HUES48 (cell line): ENCODE data around the gene BIRC5.
"Not testable (repeated sequence)": the region's sequence is repeated elsewhere in the genome, so short reads cannot be mapped to it uniquely, and the experiment has no call there.

Experiments used
- H3K27ac ChIP-seq: one replicate; pipeline ENCODE4 v1.7.0; 2013; ENCODE audit warnings: low read depth, low read length, inconsistent platforms
- H3K27me3 ChIP-seq: 2 replicates; pipeline ENCODE4 v1.6.1; 2013; ENCODE audit warnings: mild to moderate bottlenecking, low read length; ENCODE audit not compliant: control insufficient read depth, insufficient read depth
- H3K36me3 ChIP-seq: 2 replicates; pipeline ENCODE4 v1.6.1; 2013; ENCODE audit warnings: low read length; ENCODE audit not compliant: control insufficient read depth, insufficient read depth
- H3K4me1 ChIP-seq: 2 replicates; pipeline ENCODE4 v1.6.1; 2013; ENCODE audit warnings: mild to moderate bottlenecking, low read length; ENCODE audit not compliant: control insufficient read depth, insufficient read depth
- H3K4me3 ChIP-seq: 2 replicates; pipeline ENCODE4 v1.5.1; 2013; ENCODE audit warnings: mild to moderate bottlenecking, low read depth, low read length
- H3K9ac ChIP-seq: 2 replicates; pipeline ENCODE4 v1.6.1; 2013; ENCODE audit warnings: mild to moderate bottlenecking, low read depth, low read length, moderate library complexity
- H3K9me3 ChIP-seq: 2 replicates; pipeline ENCODE4 v1.6.1; 2013; ENCODE audit warnings: low read length; ENCODE audit not compliant: control insufficient read depth, insufficient read depth

The BIRC5 gene

DNA sequence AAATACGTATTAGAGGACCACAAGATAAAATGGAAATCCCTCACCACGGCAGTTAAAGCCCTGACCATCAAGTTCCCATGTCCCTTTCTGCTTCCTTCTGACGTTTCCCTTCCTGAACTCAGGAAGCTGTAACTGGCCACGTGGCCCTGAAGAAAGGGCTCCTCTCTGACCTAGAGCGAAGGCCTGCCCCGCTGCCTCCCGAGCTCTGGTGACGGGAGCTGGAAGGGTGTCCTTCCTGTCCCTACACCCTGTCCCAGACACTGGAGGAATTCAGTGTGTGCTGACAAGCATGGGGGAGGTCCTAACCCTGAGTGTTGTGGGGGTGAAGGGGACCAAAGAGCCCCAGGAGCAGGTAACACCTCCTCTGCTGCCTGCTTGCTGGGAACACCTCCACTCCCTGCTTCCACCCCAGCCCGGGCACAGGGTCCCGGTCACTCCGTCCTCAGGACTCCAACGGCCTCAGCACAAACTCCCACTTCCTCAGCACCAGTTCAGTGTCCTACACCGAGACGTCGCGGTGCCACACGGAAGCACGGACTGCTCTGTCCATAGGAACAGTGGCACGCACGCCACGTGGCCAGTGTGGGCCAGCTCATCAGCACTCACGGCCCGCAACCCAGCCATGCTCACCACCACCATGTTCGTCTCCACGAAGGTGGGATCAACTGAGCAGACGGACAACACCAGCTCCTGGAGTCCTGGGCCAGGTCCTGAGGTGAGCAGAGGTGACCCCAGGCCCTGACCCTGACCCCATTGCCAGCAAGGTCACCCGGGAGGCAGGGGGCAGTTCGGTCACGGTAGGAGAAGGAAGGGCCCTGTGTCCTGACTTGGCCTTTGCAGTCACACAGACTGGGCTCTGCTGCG, 34.2 kb downstream of the BIRC5 start:
- H3K36me3 ChIP-seq: no peaks in the 10 kb centered on the region
- H3K9ac ChIP-seq: no peak overlapping the region
- H3K27ac ChIP-seq: no peak overlapping the region
- H3K4me1 ChIP-seq: peaks cover 7% of the 10 kb centered on the region; the same call in 1 of the 2 replicates
- no peaks in the 10 kb centered on the region for H3K27me3 ChIP-seq
- H3K4me3 ChIP-seq: no peak overlapping the region
- H3K9me3 ChIP-seq: no peaks in the 10 kb centered on the region

DNA sequence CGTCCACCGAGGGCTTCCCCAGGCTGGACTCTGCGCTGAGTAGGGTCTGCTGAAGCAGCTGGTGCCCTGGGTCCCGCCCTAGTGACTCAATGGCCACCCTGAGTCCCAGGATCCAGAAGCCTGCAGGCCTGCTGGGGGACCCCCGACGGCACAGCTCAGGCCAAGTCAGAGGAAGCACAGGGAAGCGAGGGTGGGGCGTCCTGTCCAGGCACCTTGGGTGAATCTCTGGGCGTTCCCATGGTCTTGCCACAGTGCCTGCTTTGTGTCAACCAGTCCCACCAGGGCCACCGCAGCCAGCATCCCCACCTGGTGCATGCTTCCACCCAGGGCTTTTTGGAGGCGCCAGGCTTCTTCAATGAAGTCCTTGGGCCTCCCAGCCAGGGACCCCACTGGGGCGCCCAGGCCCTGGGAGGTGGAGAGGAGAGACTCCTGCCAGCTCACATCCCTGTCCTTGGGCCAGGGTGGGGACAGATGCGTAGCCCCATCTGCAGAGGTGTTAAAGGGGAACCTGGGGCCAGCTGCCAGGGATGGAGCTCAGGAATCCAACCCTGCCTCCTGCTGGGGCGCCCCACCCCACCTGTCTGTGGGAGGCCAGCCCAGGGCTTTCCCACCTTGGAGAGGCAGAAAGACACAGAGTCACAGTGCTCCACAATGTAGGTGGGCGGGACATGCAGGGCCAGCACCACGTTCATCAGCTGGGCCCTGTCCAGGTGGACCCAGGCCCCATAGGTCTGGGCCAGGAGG, 35.2 kb downstream of the BIRC5 start:
- H3K36me3 ChIP-seq: no peaks in the 10 kb centered on the region
- H3K9me3 ChIP-seq: no peaks in the 10 kb centered on the region
- peaks cover 7% of the 10 kb centered on the region; the same call in 1 of the 2 replicates for H3K4me1 ChIP-seq
- no peaks in the 10 kb centered on the region for H3K27me3 ChIP-seq
- H3K27ac ChIP-seq: no peak overlapping the region
- H3K4me3 ChIP-seq: no peak overlapping the region
- H3K9ac ChIP-seq: no peak overlapping the region

DNA sequence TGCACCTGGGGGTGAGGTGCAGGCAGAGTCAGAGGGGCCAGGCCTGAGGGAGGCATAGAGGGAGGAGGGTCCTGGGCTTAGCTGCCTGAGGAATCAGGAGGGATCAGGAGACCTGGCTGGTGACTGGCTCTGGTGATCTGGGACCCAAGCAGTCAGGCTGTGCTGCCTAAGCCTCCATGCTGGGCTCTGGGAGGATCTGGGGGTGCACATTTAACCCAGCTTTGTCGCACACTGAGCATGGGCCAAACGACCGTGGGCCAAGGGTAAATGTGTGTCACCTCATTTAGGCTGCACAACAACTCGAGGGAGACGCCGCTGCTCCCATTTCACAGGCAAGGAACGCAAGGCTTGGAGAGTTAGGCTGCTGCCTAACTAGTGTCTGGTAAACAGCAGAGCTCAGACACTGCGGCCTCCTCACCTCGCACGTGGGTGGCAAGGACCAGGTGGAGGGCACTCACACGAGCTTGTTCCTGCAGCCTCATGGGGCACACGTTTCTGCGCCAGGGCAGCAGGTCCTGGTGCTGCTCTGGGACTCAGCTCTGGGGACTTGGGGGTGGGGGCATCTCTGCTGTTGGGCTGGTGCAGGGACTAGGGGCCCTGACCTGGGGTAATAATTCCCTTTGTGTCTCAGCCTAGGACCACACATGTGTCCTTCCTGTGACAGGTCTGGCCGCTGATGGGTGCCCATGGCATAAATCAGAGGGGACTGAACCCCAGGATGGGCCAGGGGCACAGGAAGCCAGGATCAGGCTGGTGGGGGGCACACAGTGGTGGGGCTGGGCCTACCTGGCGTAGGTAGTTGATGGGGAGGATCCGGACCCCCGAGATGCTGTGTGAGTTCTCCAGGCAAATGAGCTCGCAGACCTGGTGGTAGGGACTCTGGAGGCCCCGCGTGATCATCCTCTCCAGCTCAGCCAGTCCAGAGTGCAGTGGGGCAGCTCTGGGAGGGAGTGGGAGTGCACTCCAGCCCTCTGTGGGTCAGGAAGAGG, 36.1 kb downstream of the BIRC5 start:
- peaks cover 7% of the 10 kb centered on the region; the same call in 1 of the 2 replicates for H3K4me1 ChIP-seq
- H3K27me3 ChIP-seq: no peaks in the 10 kb centered on the region
- H3K4me3 ChIP-seq: no peak overlapping the region
- no peak overlapping the region for H3K9ac ChIP-seq
- H3K9me3 ChIP-seq: no peaks in the 10 kb centered on the region
- H3K36me3 ChIP-seq: no peaks in the 10 kb centered on the region
- H3K27ac ChIP-seq: no peak overlapping the region

DNA sequence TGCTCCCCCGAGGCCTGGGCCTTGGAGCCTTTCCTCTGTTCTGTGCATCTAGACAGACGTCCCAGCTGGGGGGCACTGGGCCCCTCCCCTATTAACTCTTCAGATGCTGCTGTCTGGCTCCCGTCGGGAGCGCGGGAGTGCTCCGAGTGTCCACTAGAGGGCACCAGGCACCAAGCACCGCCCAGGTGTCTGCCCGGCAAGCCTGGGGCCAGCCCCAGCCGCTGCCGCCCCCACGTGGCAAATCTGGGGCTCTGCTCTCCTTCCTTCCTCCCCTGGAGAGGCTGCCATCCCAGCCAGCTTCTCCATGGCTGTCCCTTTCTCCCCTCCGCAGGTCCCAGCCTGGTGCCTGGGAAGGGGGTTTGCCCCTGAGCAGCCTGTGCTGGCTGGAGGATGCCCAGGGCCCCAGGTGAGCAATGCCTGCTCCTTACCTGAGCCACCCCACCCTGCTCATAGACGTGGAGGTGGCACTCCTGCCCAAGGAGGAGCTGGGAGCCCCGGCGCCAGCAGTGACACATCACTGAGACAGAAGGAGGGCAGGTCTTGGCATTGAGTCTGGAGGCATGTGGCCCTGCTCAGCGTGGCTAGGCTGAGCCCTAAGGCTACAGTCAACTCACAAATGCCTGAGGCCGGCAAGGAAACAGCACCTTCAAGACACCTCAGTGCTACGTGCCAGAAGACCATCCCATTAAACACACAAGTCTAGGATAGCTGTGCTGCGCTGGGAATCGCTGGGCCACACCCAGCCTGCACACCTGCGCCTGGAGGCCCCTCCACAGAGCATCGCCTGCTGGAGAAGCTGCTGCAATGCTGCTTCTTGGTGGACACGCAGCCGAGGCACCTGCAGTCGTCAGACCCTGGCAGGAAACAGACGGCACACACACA, 37.1 kb downstream of the BIRC5 start:
- Histone ChIP-seq H3K36me3 (no peaks in the 10 kb centered on the region), H3K4me1 (peaks cover 7% of the 10 kb centered on the region; the same call in 1 of the 2 replicates), H3K4me3 (no peak overlapping the region), H3K9ac (no peak overlapping the region), H3K27ac (no peak overlapping the region), H3K27me3 (no peaks in the 10 kb centered on the region), H3K9me3 (no peaks in the 10 kb centered on the region)

DNA sequence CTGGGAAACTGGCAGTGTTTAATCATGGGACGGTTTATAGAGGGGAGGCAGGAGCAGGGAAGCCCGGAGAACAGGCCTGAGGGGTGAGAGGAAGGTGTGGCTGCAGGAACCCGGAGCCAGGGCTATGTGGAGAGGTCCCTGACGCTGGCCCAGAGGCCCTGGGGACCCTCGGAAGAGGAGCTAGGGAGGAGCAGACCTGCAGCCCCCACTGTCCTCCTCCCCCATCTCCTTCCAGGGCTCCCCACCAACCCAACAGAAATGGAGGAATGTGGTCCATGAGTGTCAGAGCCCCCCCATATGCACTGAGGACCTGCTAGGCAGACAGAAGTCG, 37.7 kb downstream of the BIRC5 start:
- Histone ChIP-seq H3K9ac (no peak overlapping the region), H3K27ac (no peak overlapping the region), H3K4me3 (no peak overlapping the region), H3K27me3 (no peaks in the 10 kb centered on the region), H3K9me3 (no peaks in the 10 kb centered on the region), H3K4me1 (peaks cover 7% of the 10 kb centered on the region; the same call in 1 of the 2 replicates), H3K36me3 (no peaks in the 10 kb centered on the region)

DNA sequence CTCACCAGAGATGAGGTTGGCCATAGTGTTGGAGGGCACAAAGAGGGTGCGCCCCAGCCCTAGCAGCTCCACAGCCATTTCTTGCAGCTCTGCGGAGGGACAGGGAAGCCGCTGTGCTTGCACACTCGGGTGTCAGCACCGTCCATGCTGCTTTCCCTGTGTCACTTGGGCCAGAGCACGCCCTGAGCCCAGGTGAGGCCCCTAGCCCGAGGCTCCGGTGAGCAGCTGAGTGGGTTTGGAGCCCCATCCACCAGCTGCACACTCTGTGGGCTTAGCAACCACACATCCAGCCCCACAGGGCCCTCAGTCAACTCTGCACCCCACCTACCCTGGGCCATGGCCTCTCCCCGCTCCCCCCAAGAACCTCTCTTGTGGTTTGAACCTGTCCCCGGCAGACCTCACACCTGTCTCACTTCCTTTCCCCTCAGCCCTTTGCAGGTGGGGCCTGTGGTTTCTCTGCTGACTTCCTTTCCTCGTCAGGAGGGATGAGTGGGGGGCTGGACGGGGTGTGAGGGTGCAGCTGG, 38.1 kb downstream of the BIRC5 start:
- H3K27ac ChIP-seq: no peak overlapping the region
- peaks cover 7% of the 10 kb centered on the region; the same call in 1 of the 2 replicates for H3K4me1 ChIP-seq
- H3K27me3 ChIP-seq: no peaks in the 10 kb centered on the region
- no peaks in the 10 kb centered on the region for H3K36me3 ChIP-seq
- no peak overlapping the region for H3K4me3 ChIP-seq
- no peak overlapping the region for H3K9ac ChIP-seq
- H3K9me3 ChIP-seq: no peaks in the 10 kb centered on the region

DNA sequence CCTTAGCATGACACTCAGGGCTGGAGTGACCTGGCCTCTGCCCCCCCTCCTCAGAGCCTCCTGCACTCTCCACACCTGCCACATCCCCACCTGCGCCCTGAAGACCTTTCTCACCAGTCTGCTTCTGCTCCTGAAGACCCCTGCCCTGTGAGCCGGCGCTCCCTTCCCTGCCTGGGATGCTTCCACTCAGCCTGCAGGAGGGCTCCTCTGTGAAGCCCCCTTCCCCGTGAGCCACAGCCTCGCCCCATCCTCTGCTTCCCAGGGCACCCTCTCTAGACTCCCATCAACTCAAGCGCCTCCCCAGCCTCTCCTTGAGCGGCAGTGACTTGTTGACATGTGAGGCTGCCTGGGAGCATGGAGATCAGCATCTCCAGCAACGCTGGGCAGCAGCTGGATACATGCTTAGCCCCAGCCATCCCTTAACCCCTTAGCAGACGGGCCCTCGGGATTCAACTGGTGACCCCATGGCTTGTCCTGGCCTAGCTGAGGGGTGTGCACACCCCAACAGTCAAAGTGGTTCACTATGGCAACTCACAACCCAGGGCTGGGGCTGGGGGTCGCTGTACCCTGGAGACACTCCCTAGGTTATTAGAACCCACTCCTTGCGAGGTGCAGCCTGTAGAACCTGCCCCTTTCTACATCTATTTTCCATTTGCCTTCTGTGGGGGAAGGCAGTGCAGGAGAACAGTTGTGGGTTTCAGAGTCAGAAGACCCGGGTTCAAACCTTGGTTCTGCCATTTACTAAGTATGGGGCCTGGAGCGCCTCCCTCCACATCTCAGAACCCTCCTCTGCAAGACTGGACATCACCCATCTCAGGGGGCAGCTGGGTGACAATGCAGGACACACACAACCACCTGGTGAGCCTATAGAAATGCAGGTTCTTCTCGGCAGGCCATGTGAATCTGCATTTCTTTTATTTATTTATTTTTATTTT, 38.9 kb downstream of the BIRC5 start:
- no peaks in the 10 kb centered on the region for H3K36me3 ChIP-seq
- peaks cover 12% of the 10 kb centered on the region for H3K4me1 ChIP-seq
- no peak overlapping the region for H3K9ac ChIP-seq
- H3K27ac ChIP-seq: no peak overlapping the region
- no peak overlapping the region for H3K4me3 ChIP-seq
- no peaks in the 10 kb centered on the region for H3K9me3 ChIP-seq
- no peaks in the 10 kb centered on the region for H3K27me3 ChIP-seq

DNA sequence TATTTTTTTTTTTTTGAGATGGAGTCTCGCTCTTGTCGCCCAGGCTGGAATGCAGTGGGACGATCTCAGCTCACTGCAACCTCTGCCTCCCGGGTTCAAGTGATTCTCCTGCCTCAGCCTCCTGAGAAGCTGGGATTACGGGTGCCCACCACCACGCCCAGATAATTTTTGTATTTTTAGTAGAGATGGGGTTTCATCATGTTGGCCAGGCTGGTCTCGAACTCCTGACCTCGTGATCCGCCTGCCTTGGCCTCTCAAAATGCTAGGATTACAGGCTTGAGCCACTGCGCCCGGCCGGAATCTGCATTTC, 39.5 kb downstream of the BIRC5 start:
- H3K9me3 ChIP-seq, H3K27me3 ChIP-seq, H3K36me3 ChIP-seq: not testable (repeated sequence)
- H3K9ac ChIP-seq: peak overlapping the region; percentile 83
- peak overlapping the region; percentile 93 for H3K27ac ChIP-seq
- H3K4me1 ChIP-seq: peaks cover 17% of the 10 kb centered on the region
- H3K4me3 ChIP-seq: peak overlapping the region; percentile 67

DNA sequence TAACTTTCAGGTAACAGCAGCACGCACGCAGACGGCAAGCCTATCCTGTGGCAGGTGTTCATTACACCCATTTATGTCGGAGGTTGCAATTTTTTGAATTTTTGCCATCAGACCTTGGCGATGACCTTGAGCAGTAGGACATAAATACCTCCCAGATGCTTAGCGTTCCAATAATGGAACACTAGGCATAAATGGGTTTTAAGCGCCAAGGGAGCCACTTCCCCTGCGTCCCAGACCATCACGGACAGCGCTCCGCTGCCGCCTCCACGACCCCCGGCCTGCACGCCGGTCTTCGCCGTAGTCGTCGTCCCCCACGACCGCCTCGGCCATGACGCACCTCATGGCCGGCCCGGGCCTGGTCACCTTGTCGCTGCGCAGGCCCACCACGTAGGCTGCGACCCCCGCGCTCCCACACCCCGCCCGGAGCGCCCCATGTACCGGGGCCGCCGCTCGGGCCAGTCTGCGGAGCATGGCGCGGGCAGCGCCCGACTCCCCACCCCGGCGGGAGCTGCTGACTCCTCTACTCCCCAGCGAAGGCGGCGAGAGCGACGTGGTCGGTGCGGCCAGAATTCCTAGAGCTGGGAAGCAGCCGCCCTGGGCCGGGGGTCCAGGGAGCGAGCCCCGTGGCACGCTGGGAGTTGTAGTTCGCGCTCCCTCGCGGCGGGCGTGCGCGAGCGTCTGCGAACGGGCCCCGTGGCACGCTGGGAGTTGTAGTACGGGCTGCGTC, 40.1 kb downstream of the BIRC5 start:
- H3K9ac ChIP-seq: peak overlapping the region; percentile 83
- H3K27me3 ChIP-seq: no peaks in the 10 kb centered on the region
- H3K27ac ChIP-seq: peak overlapping the region; percentile 93
- peak overlapping the region; percentile 67 for H3K4me3 ChIP-seq
- H3K4me1 ChIP-seq: peaks cover 17% of the 10 kb centered on the region
- H3K36me3 ChIP-seq: no peaks in the 10 kb centered on the region
- H3K9me3 ChIP-seq: no peaks in the 10 kb centered on the region
